GM21423 (cell line): Measurements from ENCODE around the gene CAMKMT.

ENCODE experiments used
- ATAC-seq: cut with Tn5 transposase; IDR thresholded peaks from one replicate; pipeline ENCODE4 v1.9.1; 2021; ENCODE audit warnings: mild to moderate bottlenecking, moderate library complexity; ENCODE audit not compliant: unreplicated experiment

The CAMKMT gene

DNA sequence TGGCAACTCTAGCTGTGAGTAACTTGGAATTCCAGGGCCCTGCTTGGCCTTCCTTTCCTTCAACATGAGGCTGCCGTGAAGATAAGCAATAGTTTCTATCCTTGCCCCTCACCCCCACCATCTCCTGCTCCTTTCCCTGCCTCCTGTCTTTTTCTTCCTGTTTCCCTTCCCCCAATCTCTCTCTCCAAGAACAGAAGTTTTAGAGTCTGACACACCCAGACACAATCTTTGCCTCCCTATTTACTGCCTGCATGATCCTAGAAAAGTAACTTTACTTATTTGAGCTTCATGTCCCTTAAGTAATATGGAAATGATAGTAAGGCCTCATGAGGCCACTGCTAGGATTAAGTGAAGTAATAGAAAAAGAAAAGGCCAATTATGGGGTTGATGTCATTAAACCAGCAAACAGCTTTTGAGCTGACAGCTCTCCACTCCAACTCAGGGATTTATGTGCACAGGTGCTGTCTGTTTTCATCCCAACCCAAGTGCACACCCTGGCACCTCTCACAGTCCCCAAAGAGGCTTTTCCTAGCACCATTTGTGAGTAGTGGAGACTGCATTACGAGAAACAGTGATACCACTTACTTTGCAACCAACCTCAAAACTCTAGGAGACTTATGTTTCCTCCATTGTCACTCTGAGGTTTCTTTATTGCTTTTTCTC lies 456.1 kb downstream of the CAMKMT start:
- ATAC-seq = no peak

DNA sequence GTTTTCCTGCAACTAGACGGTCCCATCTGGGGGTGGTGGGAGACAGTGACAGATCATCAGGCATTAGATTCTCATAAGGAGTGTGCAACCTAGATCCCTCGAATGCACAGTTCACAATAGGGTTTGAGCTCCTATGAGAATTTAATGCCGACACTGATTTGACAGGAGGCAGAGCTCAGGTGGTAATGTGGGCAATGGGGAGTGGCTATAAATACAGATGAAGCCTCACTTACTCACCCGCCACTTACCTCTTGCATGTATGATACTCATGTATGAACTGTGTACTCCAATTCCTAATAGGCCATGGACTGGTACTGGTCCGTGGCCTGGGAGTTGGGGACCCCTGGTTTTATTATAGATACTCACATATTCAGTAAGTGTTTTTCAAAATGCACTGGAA lies 457.3 kb downstream of the CAMKMT start:
- no peak for ATAC-seq

DNA sequence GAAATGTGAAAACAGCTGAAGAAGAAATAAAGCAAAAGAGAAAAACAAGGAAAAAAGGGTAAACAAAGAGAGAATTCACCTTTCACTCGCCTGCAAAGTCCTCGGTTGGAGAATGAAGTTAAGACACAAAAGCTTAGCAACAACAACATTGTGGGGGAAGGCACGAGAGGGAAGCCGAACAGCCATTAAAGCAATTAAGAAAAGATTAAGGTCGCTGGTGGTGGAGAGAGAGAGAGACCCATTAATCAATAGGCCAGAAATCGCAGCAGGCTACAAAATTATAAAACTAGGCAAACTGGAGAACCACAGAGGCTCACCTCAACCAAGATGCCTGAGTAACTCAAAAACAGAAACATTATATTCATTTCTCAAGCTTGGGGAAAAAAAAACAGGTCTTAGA lies 459.8 kb downstream of the CAMKMT start:
- no peak for ATAC-seq

DNA sequence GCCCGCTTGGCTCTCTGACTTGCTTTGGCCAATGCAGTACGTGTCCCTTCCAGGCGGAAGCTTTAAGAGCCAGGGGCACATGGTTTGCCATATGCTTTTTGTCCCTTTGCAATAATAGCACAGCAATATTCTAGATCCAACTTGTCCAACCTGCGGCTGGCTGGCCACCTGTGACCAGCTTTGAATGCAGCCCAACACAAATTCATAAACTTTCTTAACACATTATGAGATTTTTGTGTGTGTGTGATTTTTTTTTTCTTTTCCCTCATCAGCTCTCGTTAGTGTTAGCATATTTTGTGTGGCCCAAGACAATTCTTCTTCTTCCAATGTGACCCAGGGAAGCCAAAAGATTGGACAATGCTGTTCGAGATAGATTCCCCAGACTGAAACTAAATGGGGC lies 460.4 kb downstream of the CAMKMT start:
- ATAC-seq = no peak
